Stimulated activated CD8-positive, alpha-beta memory T cell treated with anti-CD3 and anti-CD28 coated beads, Interleukin-15, amount 100 ng/mL, for 24 hours (primary cell): Measurements from ENCODE around the gene EFNB2.

Source experiments
- DNase-seq: peaks from one replicate; pipeline ENCODE4 v3.0.0-alpha.2; 2020; ENCODE audit warnings: low read depth

EFNB2 gene

GRCh38 chr13:106449096-106449495 lies 86.4 kb downstream of the EFNB2 start:
- DNase-seq = no peak

- DNase-seq = no peak
Observed at GRCh38 chr13:106445996-106446395, 89.5 kb downstream of the EFNB2 start.

GRCh38 chr13:106443607-106444322 lies 91.7 kb downstream of the EFNB2 start:
- DNase-seq = no peak

- no peak for DNase-seq
Observed at GRCh38 chr13:106440866-106441265, 94.6 kb downstream of the EFNB2 start.
